Measurements from ENCODE around the gene AGMO. TPM values are rescaled to one million over a fixed set of nuclear protein-coding genes. Genes with fewer than 3 reads are reported as not detected.

The AGMO gene
- total RNA-seq, 1 donor from 2014 or later, result 0.60 TPM

- DNase-seq (ENCODE audit: low spot score), result no peak
- no peak for TF ChIP-seq CTCF (IDR thresholded peaks at IDR 0.05)
- Mint-ChIP-seq H3K9me3 (ENCODE audit: low read depth) (no peaks in the 10 kb centered on the region), H3K27ac (ENCODE audit: unreplicated experiment) (no peak overlapping the region), H3K4me1 (ENCODE audit: low read depth) (peaks cover 40% of the 10 kb centered on the region), H3K4me3 (ENCODE audit: unreplicated experiment) (no peak overlapping the region), H3K27me3 (ENCODE audit: low read depth) (no peaks in the 10 kb centered on the region), H3K36me3 (ENCODE audit: low read depth) (no peaks in the 10 kb centered on the region)
Measured at GRCh38 chr7:15604166-15604565, 42.4 kb upstream of the AGMO start.

- no peak for TF ChIP-seq CTCF (IDR thresholded peaks at IDR 0.05)
- no peak for DNase-seq (ENCODE audit: low spot score)
- Mint-ChIP-seq H3K9me3 (ENCODE audit: low read depth) (no peaks in the 10 kb centered on the region), H3K27me3 (ENCODE audit: low read depth) (no peaks in the 10 kb centered on the region), H3K4me3 (ENCODE audit: unreplicated experiment) (no peak overlapping the region), H3K4me1 (ENCODE audit: low read depth) (peaks cover 37% of the 10 kb centered on the region), H3K36me3 (ENCODE audit: low read depth) (no peaks in the 10 kb centered on the region), H3K27ac (ENCODE audit: unreplicated experiment) (peak overlapping the region; percentile 33)
Measured at GRCh38 chr7:15603124-15603523, 41.3 kb upstream of the AGMO start.

GRCh38 chr7:15602236-15602635 lies 40.4 kb upstream of the AGMO start:
- no peak for DNase-seq (ENCODE audit: low spot score)
- H3K4me3 Mint-ChIP-seq (ENCODE audit: unreplicated experiment), result no peak overlapping the region
- H3K4me1 Mint-ChIP-seq (ENCODE audit: low read depth), result peaks cover 31% of the 10 kb centered on the region
- peak overlapping the region; percentile 62 for H3K27ac Mint-ChIP-seq (ENCODE audit: unreplicated experiment)
- no peak for TF ChIP-seq CTCF (IDR thresholded peaks at IDR 0.05)
- H3K27me3 Mint-ChIP-seq (ENCODE audit: low read depth), result no peaks in the 10 kb centered on the region
- no peaks in the 10 kb centered on the region for H3K9me3 Mint-ChIP-seq (ENCODE audit: low read depth)
- H3K36me3 Mint-ChIP-seq (ENCODE audit: low read depth), result no peaks in the 10 kb centered on the region

GRCh38 chr7:15601175-15601574 lies 39.4 kb upstream of the AGMO start:
- H3K4me3 Mint-ChIP-seq (ENCODE audit: unreplicated experiment), result no peak overlapping the region
- TF ChIP-seq CTCF (IDR thresholded peaks at IDR 0.05), result no peak
- H3K4me1 Mint-ChIP-seq (ENCODE audit: low read depth), result peaks cover 31% of the 10 kb centered on the region
- no peaks in the 10 kb centered on the region for H3K27me3 Mint-ChIP-seq (ENCODE audit: low read depth)
- DNase-seq (ENCODE audit: low spot score), result no peak
- no peaks in the 10 kb centered on the region for H3K9me3 Mint-ChIP-seq (ENCODE audit: low read depth)
- H3K36me3 Mint-ChIP-seq (ENCODE audit: low read depth), result no peaks in the 10 kb centered on the region
- H3K27ac Mint-ChIP-seq (ENCODE audit: unreplicated experiment), result no peak overlapping the region

- no peaks in the 10 kb centered on the region for H3K9me3 Mint-ChIP-seq (ENCODE audit: low read depth)
- no peak for DNase-seq (ENCODE audit: low spot score)
- no peak for TF ChIP-seq CTCF (IDR thresholded peaks at IDR 0.05)
- H3K4me3 Mint-ChIP-seq (ENCODE audit: unreplicated experiment), result no peak overlapping the region
- no peak overlapping the region for H3K27ac Mint-ChIP-seq (ENCODE audit: unreplicated experiment)
- no peaks in the 10 kb centered on the region for H3K36me3 Mint-ChIP-seq (ENCODE audit: low read depth)
- peaks cover 31% of the 10 kb centered on the region for H3K4me1 Mint-ChIP-seq (ENCODE audit: low read depth)
- no peaks in the 10 kb centered on the region for H3K27me3 Mint-ChIP-seq (ENCODE audit: low read depth)
Measured at GRCh38 chr7:15600298-15600697, 38.5 kb upstream of the AGMO start.

Measured in chondrocyte (in vitro differentiated cells).